HG03575 (cell line): ENCODE data around the gene KBTBD8.

ENCODE experiments used
- ATAC-seq: cut with Tn5 transposase; IDR thresholded peaks from one replicate; pipeline ENCODE4 v1.9.1; 2021; ENCODE audit not compliant: unreplicated experiment, insufficient number of reproducible peaks, low FRiP score; ENCODE audit errors: extremely low read depth

KBTBD8 gene

GRCh38 chr3:66993082-66993481 is 5.0 kb upstream of the KBTBD8 start:
- no peak for ATAC-seq

GRCh38 chr3:66994588-66994987 is 3.5 kb upstream of the KBTBD8 start:
- no peak for ATAC-seq

GRCh38 chr3:66996696-66997095 is 1.4 kb upstream of the KBTBD8 start:
- no peak for ATAC-seq

GRCh38 chr3:66997560-66998112 is 471 bp upstream of the KBTBD8 start:
- ATAC-seq: peak; percentile 86

- ATAC-seq: no peak
These were observed 763 bp downstream of the KBTBD8 start for GRCh38 chr3:66998904-66999235.

GRCh38 chr3:67000009-67000408 is 1.9 kb downstream of the KBTBD8 start:
- peak; percentile 66 for ATAC-seq

DNA sequence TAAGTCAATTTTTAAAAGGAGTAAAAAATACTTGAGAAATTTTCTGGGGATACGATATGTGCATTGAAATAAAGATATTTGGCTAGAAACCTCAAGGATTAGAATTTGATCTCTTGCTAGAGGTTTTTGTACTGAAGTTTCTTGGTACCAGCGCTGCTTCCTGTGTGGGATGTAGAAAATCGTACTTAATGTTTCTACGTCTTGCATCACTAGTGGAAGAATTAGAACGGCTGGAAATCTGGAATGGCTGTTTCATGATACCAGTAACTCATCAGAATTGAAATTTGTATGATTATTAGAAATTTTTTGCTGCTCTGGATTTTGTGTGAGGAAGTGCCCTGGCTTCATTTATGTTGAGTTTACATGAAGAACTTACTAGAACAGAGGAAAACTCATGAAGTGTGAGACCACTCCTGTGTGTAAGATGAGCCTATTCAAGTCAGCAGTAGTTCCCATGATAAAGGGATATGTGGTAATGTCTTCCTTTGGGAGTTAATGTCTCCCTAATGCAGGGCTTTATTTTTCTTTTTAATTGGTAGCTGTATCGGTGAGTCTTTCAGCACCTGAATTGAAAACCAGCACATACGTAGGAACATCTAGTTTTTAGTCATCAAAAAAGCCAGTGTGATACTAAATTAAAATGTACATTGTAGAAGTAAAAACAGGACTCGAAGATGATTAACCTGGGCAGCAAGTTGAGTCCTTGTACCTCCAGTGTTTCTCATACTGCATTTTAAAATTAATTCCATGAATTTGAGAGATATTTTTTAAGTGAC is 3.2 kb downstream of the KBTBD8 start:
- ATAC-seq: no peak

- no peak for ATAC-seq
These were observed 7.9 kb downstream of the KBTBD8 start for GRCh38 chr3:67005974-67006373.

GRCh38 chr3:67006460-67006859 is 8.4 kb downstream of the KBTBD8 start:
- no peak for ATAC-seq

DNA sequence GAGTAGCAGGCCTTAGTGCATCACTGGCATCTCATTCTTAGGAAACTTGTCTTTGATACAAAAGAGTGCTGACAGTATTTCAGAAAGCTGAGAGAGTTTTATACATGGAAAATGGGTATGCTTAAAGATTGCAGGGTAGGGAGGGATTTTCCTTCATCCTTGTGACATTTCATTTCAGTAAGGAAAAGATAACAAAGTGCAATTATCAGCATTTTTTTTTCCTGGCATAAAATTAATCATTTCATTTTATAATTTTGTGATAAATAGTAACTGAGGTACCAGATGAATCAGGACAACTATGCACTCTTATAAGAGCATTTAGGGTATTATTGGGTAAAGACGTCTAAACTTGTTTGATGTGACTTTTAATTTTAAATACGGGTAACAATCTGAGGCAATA is 10.3 kb downstream of the KBTBD8 start:
- no peak for ATAC-seq

- no peak for ATAC-seq
These were observed 11.6 kb downstream of the KBTBD8 start for GRCh38 chr3:67009716-67010115.

DNA sequence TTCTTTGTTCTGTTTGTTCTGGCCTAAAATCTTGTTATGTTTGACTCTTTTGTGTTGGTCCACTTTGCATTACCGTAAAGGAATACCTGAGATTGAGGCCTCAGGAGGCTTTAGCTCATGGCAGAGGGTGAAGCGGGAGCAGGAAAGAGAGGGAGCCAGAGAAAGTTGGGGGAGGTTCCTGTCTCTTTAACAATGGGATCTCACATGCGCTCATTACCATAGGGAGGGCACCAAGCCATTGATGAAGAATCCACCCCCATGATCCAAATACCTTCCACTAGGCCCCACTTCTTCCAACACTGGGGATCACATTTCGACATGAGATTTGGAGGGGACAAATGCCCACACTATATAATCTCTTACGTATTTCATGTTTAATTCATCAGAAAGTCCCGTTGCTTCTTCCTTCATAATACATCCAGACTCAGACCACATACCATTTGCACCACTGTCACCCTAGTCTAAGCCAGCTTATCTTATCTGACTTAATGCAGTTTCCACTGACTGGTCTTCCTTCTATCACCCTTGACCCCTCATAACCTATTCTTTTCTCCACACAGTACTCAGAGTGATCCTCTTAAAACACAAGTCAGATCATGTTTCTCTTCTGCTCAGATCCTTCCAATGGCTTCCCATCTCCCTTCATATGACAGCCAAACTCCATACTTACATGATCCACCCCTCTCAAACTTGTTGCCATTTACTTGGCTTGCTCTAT is 13.5 kb downstream of the KBTBD8 start:
- no peak for ATAC-seq

GRCh38 chr3:67012564-67012963 is 14.5 kb downstream of the KBTBD8 start:
- no peak for ATAC-seq

GRCh38 chr3:67015702-67016484 is 17.8 kb downstream of the KBTBD8 start:
- ATAC-seq: no peak

DNA sequence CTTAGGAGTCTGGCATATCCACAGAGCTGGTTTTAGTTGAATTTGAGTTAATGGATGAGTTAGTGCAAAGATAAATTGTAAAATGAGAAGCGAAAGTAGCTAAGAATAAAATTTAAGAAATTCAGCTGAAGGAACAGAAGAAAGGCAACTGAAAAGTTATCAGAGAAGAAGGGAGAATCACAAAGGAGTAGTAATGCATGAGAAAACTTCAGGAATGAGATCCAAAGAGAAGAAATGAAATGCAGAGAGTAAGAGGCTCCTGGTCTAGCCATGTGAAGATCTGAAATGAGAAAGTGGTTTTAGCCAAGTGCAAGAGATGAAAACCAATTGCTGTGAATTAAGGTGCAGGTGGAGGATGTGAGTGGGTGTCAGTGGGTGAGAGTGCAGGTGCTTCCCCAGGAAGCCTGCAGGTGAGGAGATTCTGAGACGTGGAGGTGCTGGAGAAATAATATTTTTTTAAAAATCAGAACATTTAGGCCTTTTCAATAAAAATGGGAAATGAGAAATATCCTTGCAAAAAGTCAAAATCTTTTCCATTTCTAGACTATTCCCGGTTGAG is 18.5 kb downstream of the KBTBD8 start:
- ATAC-seq: no peak

- ATAC-seq: no peak
These were observed 19.1 kb downstream of the KBTBD8 start for GRCh38 chr3:67017211-67017610.

DNA sequence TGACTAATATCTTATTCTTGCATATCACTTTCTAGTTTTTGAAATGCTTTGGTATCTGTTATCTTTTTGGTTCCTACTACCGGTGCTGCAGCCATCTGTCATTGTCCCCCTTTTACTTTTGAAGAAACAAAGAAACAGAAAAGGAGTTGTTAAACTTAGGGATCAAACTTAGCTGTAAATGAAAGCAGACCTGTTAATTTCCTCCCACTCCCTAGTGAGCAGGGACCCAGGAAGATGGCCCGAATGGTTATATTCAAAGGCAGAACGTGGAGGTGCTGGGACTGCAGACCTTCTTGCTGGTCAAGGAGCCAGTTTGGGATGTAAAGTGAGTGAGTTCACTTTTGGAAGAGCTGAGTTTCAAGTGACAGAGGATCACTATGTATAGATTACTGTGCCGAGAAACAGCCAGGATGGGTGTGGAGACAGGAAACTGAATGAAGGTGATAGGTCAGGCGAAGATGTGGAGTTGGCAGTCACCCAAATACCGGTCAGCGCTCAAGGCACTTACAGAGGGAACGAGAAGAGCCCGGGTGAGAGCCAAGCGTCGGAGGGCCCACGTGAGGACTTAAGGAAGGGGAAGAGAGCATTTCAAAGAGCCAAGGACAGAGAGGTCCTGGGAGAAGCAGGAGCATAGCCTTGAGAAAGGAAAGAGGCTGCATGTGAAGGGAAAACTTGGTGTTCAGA is 20.1 kb downstream of the KBTBD8 start:
- no peak for ATAC-seq

GRCh38 chr3:67018789-67019526 is 20.9 kb downstream of the KBTBD8 start:
- no peak for ATAC-seq
